Type B pancreatic cell (in vitro differentiated cells): ENCODE results near the gene SMG9. TPM values are rescaled to one million over a fixed set of nuclear protein-coding genes. Genes with fewer than 3 reads are reported as not detected.
"Not testable (repeated sequence)": the region's sequence is repeated elsewhere in the genome, so short reads cannot be mapped to it uniquely, and the experiment has no call there.

Experiments
- DNase-seq: peaks from one replicate; pipeline ENCODE4 v3.0.0; 2021; ENCODE audit warnings: mixed read lengths; ENCODE audit not compliant: unreplicated experiment; ENCODE audit errors: extremely low spot score
- H3K27ac Mint-ChIP-seq: 2 replicates; pipeline ENCODE4 v1.8.0; 2021; ENCODE audit warnings: mild to moderate bottlenecking, mixed read lengths
- H3K27me3 Mint-ChIP-seq: 2 replicates; pipeline ENCODE4 v1.8.0; 2021; ENCODE audit warnings: mixed read lengths
- H3K36me3 Mint-ChIP-seq: 2 replicates; pipeline ENCODE4 v1.8.0; 2021; ENCODE audit warnings: mixed read lengths
- H3K4me1 Mint-ChIP-seq: one replicate; pipeline ENCODE4 v1.8.0; 2021; ENCODE audit warnings: mixed read lengths; ENCODE audit not compliant: unreplicated experiment
- H3K4me3 Mint-ChIP-seq: 2 replicates; pipeline ENCODE4 v1.8.0; 2021; ENCODE audit warnings: mild to moderate bottlenecking, mixed read lengths
- H3K9me3 Mint-ChIP-seq: 2 replicates; pipeline ENCODE4 v1.8.0; 2021; ENCODE audit warnings: mixed read lengths
- total RNA-seq: library from RNA; stranded (reverse); gene quantifications from 2 replicates; pipeline ENCODE4 v1.2.1, GENCODE V29; 2021; ENCODE audit warnings: low replicate concordance
- TF ChIP-seq, protein P1 (sequence below): fragments of 200-600 bp; sonication (generic); conservative IDR thresholded peaks from 2 replicates; pipeline ENCODE4 v1.5.0; 2021; ENCODE audit warnings: antibody characterized with exemption, mild to moderate bottlenecking

The SMG9 gene
- total RNA-seq, 1 donor from 2014 or later = 64.9 TPM

DNA sequence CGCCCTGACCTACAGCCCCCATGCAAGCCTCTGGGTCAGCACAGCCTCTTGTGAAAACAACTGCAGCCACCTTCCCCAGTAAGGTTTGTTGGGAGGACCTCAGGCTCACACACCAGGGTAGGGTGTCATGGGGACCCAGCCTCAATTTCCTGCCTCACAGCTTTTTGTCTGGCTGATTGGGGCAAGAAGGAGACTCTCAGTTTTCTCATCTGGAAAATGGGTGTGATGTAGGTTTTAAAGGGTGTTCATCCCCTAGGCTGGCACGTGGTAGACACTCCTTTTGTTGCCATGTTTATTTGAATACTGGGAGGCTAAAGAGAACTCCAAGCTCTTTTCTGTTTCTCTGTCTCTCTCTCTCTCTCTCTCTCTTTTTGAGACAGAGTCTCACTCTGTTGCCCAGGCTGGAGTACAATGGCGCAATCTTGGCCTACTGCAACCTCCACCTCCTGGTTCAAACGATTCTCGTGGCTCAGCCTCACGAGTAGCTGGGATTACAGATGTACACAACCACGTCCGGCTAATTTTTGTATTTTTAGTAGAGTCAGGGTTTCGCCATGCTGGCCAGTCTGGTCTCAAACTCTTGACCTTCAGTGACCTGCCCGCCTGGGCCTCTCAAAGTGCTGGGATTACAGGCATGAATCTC is 66.6 kb downstream of the SMG9 start:
- Mint-ChIP-seq H3K9me3 (no peaks in the 10 kb centered on the region), H3K4me3 (no peak overlapping the region), H3K4me1 (peaks cover 8% of the 10 kb centered on the region), H3K36me3 (no peaks in the 10 kb centered on the region), H3K27me3 (peaks cover 8% of the 10 kb centered on the region), H3K27ac (no peak overlapping the region)
- no peak for DNase-seq
- TF ChIP-seq, protein P1, sequence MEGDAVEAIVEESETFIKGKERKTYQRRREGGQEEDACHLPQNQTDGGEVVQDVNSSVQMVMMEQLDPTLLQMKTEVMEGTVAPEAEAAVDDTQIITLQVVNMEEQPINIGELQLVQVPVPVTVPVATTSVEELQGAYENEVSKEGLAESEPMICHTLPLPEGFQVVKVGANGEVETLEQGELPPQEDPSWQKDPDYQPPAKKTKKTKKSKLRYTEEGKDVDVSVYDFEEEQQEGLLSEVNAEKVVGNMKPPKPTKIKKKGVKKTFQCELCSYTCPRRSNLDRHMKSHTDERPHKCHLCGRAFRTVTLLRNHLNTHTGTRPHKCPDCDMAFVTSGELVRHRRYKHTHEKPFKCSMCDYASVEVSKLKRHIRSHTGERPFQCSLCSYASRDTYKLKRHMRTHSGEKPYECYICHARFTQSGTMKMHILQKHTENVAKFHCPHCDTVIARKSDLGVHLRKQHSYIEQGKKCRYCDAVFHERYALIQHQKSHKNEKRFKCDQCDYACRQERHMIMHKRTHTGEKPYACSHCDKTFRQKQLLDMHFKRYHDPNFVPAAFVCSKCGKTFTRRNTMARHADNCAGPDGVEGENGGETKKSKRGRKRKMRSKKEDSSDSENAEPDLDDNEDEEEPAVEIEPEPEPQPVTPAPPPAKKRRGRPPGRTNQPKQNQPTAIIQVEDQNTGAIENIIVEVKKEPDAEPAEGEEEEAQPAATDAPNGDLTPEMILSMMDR = no peak

DNA sequence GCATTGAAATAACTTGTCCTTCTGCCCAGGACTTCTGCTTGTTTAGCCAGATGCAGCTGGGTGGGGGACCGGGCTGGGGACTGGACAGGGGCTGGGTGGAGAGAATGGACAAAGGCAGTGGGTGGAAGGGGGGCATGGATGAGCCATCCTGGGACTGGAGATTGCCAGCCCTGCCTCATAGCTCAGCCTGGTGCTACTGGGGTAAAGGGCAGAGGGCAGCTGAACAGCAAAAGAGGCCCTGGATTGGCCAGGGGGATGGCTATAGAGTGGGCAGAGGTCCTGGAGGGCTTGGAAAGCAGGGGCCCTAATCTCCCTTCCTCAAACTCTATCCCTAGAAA is 67.1 kb downstream of the SMG9 start:
- H3K36me3 Mint-ChIP-seq = no peaks in the 10 kb centered on the region
- H3K27ac Mint-ChIP-seq = no peak overlapping the region
- peak overlapping the region; percentile 14 for H3K4me3 Mint-ChIP-seq
- no peak for DNase-seq
- H3K27me3 Mint-ChIP-seq = peaks cover 4% of the 10 kb centered on the region
- no peaks in the 10 kb centered on the region for H3K9me3 Mint-ChIP-seq
- peaks cover 8% of the 10 kb centered on the region for H3K4me1 Mint-ChIP-seq
- TF ChIP-seq, protein P1 = no peak

DNA sequence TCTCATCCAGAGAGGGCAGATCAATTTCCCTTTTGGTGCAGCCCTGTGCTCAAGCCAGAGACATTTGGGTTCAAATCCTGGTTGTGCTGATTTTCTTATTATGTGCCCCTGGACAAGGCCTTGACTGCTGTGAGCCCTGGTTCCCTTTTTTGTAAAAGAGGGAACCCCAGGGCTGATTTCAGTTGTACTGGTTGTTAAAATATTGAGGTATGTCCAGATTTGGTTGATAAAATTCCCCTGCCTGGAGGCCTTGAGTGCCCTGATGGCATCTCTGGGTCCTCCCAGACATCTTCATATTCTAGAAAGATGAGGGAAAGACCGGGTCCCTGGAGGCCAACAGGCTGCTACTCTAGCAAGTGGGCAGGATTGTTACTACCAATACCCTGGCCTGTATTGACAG is 70.4 kb downstream of the SMG9 start:
- peaks cover 8% of the 10 kb centered on the region for H3K4me1 Mint-ChIP-seq
- no peaks in the 10 kb centered on the region for H3K9me3 Mint-ChIP-seq
- H3K27me3 Mint-ChIP-seq = no peaks in the 10 kb centered on the region
- TF ChIP-seq, protein P1 = no peak
- DNase-seq = no peak
- H3K4me3 Mint-ChIP-seq = no peak overlapping the region
- no peak overlapping the region for H3K27ac Mint-ChIP-seq
- no peaks in the 10 kb centered on the region for H3K36me3 Mint-ChIP-seq

DNA sequence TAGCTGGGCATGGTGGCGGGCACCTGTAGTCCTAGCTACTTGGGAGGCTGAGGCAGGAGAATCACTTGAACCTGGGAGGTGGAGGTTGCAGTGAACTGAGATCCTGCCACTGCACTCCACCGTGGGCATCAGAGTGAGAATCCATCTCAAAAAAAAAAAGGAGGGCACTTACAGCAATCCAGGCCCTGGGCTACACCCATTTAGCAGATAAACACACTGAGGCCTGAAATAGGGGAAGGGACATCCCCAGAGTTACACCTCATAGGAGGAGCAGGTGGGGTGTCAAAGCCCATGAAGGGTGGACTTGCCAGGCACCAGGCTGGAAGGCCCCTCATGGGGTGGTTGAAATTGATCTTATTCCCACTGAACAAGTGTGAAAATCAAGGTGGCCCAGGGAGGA is 70.9 kb downstream of the SMG9 start:
- no peak for DNase-seq
- peaks cover 8% of the 10 kb centered on the region for H3K4me1 Mint-ChIP-seq
- no peak overlapping the region for H3K4me3 Mint-ChIP-seq
- no peaks in the 10 kb centered on the region for H3K9me3 Mint-ChIP-seq
- H3K27me3 Mint-ChIP-seq = no peaks in the 10 kb centered on the region
- no peaks in the 10 kb centered on the region for H3K36me3 Mint-ChIP-seq
- TF ChIP-seq, protein P1 = no peak
- H3K27ac Mint-ChIP-seq = no peak overlapping the region

DNA sequence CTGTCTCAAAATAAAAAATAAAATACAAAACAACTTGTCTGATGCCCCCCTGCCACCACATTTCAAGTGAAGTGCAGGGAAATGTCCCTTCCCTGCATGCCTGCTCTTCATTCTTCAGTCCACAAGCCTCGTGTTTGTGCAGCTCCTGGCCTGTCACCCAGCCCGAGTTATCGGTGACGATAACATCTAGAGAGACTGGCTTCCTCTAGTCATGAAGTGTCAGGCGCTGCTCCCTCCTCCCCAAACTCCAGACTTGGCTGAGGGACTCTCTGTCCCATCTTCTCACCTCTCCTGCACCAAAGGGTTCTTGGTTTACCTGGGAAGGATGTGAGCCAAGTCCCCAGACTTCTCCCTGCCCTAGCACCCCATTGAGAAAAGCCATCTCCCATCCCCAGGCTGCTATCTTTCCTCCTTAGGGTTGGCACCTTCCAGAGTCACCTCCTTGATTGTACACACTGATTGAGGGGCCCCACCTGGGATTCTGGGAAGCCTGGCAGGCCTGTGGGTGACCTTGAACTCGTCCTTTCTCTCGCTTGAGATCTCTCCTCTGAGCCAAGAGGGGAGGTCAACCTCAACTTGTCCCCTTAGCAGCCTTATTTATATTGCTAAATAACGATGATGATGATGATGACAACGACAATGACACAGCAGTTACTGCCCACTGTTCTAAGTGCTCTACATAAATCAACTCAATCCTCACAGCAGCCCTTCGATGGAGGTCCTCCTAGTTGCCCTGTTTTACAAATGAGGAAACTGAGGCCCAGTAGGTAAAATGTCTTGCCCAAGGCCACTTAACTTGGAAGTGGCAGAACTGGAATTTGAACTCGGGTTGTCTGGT is 71.7 kb downstream of the SMG9 start:
- Mint-ChIP-seq H3K36me3 (no peaks in the 10 kb centered on the region), H3K27me3 (no peaks in the 10 kb centered on the region)

DNA sequence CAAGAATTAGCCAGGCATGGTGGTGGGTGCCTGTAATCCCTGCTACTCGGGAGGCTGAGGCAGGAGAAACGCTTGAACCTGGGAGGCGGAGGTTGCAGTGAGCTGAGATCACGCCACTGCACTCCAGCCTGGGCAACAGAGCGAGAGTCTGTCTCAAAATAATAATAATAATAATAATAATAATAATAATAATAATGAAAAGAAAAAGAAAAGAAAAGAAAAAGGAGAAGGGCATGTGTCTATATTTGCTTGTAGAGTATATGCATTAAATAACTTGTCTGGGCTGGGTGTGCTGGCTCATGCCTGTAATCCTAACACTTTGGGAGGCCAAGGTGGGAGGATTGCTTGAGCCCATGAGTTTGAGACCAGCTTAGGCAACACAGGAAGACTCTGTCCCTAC is 72.5 kb downstream of the SMG9 start:
- not testable (repeated sequence) for H3K27ac Mint-ChIP-seq, DNase-seq, H3K36me3 Mint-ChIP-seq, H3K4me1 Mint-ChIP-seq, H3K27me3 Mint-ChIP-seq, H3K9me3 Mint-ChIP-seq, H3K4me3 Mint-ChIP-seq

More for the DNA sequence above, 71.7 kb downstream of the SMG9 start:
- TF ChIP-seq, protein P1 = no peak
- DNase-seq = no peak
- no peaks in the 10 kb centered on the region for H3K9me3 Mint-ChIP-seq
- no peak overlapping the region for H3K27ac Mint-ChIP-seq
- H3K4me1 Mint-ChIP-seq = peaks cover 8% of the 10 kb centered on the region
- no peak overlapping the region for H3K4me3 Mint-ChIP-seq
